ENCODE measurements around the gene GATA5. TPM values are rescaled to one million over a fixed set of nuclear protein-coding genes. Genes with fewer than 3 reads are reported as not detected.

Gene GATA5
- total RNA-seq, 1 experiment from 2014 or later = 0.18 TPM

DNA sequence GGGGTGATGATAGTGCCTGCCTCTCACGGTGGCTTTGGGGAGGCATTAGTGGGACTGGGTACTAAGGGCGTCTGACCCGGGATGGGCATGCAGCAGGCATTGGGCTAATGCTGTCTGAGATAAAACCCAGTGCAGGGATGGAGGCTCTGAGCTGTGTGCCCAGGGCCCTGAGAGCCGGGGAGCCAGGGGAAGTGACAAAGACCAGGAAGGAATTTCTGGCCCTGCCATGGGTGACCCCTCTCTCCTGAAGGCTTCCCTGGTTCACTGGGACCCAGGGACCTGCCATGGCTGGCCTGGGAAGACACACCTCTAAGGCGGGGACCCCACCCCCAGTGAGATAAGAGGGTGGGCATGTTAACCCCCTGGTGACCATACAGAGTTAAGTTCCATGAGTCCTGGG lies 3.9 kb upstream of the GATA5 start:
- in situ Hi-C loops (cut with HindIII; ENCODE audit: low pct_unique_long_range_greater_than_20kb, low sequenced_read_pairs) = no loop called here

DNA sequence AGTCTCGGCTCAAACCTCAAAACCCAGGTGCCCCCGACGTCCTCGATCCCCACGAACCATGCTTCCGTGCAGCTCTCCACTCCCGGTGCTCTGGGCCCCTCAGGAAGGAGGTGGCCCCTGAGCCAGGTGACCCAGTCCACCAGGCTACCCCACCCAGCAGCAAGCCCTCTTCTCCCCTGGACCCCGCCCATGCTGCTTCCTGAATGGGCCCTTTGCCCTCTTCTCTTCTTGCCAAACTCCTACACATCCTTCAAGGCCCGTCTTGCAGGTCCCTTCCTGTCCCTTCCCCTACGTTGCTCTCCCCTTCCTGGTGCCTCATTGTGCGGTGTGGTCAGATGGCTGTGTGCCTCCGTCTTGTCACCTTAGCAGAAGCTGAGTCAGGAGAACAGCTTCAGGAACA lies 3.4 kb upstream of the GATA5 start:
- in situ Hi-C loops (cut with HindIII; ENCODE audit: low pct_unique_long_range_greater_than_20kb, low sequenced_read_pairs) = no loop called here
- DNase-seq (ENCODE audit: low read depth, low spot score) = no peak

More for the DNA sequence above, 3.9 kb upstream of the GATA5 start:
- DNase-seq (ENCODE audit: low read depth, low spot score) = no peak

DNA sequence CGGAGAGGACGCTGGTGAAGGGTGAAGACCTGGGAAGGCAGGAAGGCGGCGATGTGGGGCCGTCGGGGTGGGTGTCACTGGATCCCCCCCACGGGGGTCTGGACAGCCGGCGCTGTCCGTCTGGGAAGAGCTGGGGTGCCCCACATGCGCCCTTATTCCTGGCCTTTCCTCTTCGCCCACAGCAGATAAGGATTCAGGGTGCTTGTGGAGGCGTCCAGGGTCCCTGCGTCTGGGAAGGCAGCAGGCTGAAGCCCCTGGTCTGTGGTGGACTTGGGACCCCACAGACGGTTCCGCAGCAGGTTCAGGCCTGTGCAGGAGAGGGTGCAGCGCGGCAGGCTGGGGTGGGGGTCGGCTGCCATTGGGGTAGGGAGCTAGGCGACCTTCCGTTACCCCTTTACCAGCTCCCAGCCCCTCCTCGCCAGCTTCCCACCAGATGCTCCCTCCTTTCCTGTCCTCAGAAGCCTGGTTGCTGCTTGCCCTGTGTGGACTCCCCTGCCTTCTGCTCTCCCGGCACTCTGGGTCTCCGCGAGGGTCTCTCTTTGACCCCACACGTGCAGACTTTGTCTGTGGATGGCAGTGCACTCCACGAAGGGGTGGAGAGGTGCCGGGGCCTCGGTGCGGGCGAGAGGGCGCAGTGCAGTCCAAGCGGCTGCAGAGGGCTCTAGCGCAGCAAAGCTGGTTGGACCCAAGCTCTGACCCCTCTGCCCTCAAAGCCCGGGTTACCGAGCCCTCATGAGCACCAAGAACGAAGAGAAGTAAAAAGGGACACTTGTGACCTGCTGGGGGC lies 2.1 kb upstream of the GATA5 start:
- in situ Hi-C loops (cut with HindIII; ENCODE audit: low pct_unique_long_range_greater_than_20kb, low sequenced_read_pairs) = no loop called here
- DNase-seq (ENCODE audit: low read depth, low spot score) = no peak

DNA sequence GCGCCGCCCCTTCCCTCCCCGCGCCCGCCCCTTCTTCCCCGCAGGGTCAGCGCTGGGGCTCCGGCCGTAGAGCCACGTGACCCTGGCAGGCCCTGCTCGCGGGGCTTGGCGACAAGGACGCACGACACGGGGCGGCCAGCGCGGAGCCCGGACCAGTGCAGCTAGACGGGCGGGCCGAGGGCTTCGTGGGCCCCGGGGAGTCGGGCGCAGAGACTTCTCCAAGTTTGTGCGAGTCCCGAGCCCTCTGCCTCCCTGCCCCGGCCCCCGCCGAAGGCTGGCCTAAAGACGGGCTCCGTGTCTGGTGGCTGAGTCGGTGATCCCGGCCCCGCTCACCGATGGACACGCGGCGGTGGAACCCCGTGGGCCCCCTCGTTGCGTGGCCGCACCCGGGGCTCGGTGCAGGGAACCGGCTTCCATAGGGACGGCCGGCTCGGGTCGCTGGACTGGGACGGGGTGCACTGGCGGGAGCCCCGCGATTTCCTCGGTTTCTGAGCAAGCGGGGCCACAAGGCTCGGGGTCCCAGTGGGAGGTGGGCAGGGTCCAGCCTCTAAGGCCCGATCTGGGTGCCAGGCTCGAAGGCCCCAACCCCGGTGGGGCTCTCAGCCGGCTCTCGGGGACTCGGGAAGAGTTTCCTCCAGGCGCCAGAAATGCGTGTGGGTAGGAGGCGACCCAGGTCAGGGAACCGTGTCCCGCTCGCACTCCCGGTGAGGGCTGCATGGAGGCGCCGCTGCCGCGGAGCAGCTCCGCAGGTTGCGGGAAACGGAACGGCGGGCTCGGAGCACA lies 452 bp upstream of the GATA5 start:
- no peak for DNase-seq (ENCODE audit: low read depth, low spot score)
- in situ Hi-C loops (cut with HindIII; ENCODE audit: low pct_unique_long_range_greater_than_20kb, low sequenced_read_pairs) = no loop called here

DNA sequence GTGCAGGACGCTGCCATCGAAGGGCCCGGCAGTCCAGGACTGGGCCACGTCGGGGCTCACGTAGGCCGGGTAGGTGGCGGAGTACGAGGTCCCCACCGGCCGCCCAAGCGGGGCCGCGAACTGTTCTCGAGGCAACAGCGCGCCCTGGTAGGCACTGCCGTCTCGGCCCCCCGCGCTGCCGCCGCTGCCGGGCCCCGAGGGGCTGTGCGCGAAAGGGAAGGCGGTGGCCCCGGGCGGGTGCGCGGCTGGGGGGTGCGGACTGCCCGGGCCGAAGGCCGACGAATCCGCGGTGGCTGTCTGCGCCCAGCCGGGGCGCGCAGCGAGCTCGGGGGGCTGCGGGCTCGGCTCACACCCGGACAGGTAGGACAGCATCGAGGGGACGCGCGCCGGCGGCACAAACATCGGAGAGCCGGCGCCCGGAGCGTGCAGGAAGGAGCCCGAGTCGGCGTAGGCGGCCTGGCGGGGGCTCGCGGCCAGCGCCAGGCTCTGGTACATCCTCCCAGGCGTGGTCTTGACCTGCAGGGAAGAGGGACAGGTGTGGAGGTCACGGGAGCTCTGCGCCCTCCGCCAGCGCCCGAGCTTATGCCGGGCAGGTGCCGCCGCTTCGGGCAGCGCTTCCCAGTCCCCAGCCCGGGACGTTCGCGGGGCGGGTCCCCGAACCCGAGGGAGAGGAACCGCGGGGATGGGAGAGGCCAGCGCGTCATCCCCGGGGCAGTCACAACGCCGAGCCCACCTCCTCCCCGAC lies 596 bp downstream of the GATA5 start:
- in situ Hi-C loops (cut with HindIII; ENCODE audit: low pct_unique_long_range_greater_than_20kb, low sequenced_read_pairs) = no loop called here
- DNase-seq (ENCODE audit: low read depth, low spot score) = no peak

DNA sequence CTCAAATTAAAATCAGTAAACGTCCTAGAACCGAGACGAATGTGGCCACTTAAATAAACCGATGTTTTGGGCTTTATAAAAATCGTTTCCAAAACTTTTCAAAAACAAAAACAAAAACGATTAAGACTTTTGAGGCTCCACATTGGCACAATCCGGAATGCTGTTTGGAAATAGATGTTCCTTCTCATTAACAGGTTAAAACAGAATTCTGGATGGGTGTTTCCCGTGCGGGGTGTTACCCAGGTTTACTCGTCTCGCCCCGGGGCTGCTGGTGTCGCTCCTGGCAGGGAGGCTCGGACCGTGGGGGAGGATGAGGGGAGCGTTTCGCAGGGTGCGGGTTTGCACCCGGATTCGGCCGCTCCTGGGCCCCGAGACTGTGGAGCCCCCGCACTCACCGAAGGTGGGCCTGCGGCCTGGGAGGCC lies 1.2 kb downstream of the GATA5 start:
- no peak for DNase-seq (ENCODE audit: low read depth, low spot score)
- in situ Hi-C loops (cut with HindIII; ENCODE audit: low pct_unique_long_range_greater_than_20kb, low sequenced_read_pairs) = no loop called here

DNA sequence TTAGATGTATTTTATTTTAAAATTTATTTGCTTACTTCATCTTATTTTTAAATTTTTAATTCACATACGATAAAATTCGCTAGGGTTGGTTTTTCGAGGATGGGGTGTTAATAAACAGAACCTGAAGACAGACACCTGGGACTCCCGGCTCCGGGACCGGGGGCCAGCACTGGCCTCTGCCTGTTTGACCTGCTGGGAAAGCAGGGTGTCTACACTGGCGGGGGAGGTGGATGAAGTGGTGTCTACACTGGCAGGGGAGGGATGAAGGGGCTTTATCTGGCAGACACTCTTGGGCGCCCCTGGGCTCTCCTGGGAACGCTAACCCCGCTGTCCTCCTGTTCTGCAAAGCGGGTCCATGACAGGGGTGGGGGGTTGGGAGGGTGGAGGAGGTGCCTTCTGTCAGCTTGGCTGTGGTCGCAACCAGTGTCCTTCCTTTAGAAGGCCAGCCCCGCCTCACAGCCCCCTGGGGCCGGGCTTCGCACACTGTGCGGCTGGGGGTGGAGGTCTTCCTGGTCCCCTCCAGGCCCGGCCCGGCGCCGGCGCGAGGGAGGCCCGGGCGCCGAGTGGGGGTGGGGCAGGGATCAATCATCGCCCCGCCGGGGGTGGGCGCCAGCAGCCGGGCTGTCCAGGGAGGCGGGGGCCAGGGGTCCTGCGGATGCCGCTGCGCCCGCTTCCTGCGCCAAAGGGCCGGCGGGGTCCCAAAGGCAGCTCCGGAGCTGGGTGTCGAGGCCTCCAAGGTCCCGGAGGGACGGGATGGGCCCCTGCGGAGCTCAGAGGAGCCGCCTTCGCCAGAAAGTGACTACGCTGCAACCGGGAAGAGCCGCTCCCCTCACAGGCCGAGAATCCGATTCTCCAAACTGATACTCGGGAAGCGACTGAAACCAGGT lies 1.8 kb downstream of the GATA5 start:
- in situ Hi-C loops (cut with HindIII; ENCODE audit: low pct_unique_long_range_greater_than_20kb, low sequenced_read_pairs) = no loop called here
- no peak for DNase-seq (ENCODE audit: low read depth, low spot score)

DNA sequence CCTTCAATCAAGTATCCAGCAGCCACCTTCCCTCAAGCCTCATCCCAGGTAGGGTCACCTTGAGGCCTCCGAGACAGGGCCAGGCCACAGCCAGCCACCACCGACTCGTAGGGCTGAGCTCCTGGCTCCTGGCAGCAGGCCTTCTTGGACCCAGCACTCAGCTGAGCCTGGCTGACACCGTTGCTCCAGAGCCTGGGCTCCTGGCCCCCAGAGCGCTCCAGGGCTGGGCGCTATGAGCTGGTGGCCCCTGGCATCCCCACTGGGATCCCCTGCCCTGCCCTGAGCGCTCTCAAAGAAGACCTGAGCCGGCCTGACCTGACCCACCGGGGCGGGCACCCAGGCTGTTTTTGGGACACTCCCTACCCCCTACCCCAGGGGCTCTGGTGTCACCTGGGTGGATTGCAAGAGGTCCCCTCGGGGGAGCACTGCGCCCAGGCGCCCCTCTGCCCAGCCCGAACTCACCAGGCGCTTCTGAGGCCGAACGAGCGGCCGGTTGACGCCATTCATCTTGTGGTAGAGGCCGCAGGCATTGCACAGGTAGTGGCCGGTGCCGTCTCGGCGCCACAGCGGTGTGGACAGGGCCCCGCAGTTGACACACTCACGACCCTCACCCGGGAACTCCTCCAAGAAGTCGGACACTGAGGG lies 2.7 kb downstream of the GATA5 start:
- DNase-seq (ENCODE audit: low read depth, low spot score) = no peak
- in situ Hi-C loops (cut with HindIII; ENCODE audit: low pct_unique_long_range_greater_than_20kb, low sequenced_read_pairs) = no loop called here

DNA sequence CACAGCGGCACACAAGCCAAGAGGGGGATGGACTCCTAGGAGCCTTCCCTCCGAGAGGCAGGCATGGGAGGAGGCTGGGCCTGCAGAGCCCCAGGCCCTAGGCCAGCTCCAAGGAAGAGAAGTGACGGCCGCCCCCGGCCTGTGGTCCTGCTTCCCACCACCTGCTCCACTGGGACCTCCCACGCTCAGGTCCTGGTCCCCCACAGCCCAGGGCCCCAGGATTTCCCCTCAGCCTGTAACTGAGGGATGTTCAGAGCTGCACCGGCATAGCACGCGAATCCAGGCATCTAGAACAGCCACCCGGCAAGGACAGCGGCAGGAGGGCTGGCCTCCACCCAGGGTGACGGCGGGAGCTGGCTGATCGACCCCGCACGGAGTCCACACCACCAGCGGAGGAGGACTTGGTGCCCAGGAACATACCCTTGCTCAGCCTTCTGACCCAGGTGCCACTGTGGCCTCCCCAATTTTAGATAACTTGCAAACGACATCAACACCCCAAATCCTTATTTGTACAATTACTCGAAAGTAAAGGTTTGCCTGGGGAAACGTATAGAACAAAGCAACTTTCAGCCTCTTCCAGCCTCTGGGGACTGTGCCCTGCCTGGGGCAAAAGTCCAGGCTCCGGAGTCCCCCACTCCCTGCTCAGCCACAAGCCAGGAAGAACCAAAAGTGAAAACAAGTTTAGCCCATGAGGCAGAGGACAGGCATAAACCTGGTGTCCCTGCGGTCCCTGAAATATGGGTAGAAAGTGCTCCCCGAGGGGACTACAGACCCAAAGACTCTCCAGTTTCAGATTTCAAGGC lies 3.5 kb downstream of the GATA5 start:
- in situ Hi-C loops (cut with HindIII; ENCODE audit: low pct_unique_long_range_greater_than_20kb, low sequenced_read_pairs) = no loop called here
- DNase-seq (ENCODE audit: low read depth, low spot score) = no peak

DNA sequence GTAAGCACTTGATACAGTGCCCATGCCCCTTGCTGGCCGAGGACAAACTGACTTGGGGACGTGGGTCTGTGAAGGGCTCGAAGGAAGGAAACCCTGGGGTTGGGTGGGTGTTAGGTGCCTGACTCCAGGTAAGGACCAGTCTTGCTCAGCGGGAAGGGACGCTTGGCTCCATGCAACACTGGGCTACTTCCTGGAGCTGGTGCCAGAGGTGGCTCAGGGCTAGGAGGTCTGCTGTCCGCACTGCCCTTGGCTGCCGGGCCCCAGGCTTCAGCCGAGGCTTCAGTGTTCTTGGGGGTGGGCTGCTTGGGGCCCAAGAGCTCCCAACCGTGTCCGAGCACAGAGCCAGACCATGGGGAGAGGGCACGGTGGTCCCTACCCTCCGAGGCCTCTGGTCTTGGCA lies 5.3 kb downstream of the GATA5 start:
- DNase-seq (ENCODE audit: low read depth, low spot score) = no peak
- in situ Hi-C loops (cut with HindIII; ENCODE audit: low pct_unique_long_range_greater_than_20kb, low sequenced_read_pairs) = no loop called here

DNA sequence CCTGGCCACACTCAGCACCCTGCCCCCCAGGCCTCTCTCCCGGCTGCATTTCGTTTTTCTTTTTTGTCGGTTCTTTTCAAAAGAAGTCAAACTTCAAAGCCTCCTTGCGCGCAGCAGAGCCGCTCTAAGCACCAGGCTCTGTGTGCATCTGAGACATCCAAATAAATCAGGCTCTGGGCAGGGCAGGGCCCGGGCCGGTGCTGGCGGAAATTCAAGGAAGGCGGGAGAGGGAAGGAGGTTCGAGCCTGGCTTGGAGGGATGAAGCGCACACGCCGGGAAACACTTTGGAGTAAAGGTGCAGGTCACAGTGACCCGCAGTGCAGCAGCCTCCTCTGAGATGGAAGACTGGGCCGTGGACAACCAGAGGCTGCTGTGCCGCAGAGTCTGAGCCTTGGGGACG lies 5.8 kb downstream of the GATA5 start:
- in situ Hi-C loops (cut with HindIII; ENCODE audit: low pct_unique_long_range_greater_than_20kb, low sequenced_read_pairs) = no loop called here
- no peak for DNase-seq (ENCODE audit: low read depth, low spot score)

DNA sequence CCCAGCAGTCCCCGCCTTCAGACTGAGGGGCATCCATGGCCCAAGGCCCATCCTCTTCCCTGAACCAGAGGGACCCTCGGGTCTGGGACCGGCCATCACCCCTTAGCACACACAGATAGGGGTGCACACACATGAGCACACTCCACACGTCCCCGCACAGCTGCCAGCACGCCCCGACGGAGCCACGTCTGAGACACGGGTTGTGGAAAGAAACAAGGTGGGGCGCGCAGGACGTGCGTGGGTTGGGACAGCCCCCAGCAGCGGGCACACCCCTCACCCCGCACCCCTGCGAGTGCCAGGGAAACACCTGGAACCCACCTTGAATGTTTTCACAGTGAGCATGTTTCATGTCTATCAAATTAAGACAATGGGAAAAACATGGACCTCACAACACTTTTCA lies 6.4 kb downstream of the GATA5 start:
- no peak for DNase-seq (ENCODE audit: low read depth, low spot score)
- in situ Hi-C loops (cut with HindIII; ENCODE audit: low pct_unique_long_range_greater_than_20kb, low sequenced_read_pairs) = no loop called here

DNA sequence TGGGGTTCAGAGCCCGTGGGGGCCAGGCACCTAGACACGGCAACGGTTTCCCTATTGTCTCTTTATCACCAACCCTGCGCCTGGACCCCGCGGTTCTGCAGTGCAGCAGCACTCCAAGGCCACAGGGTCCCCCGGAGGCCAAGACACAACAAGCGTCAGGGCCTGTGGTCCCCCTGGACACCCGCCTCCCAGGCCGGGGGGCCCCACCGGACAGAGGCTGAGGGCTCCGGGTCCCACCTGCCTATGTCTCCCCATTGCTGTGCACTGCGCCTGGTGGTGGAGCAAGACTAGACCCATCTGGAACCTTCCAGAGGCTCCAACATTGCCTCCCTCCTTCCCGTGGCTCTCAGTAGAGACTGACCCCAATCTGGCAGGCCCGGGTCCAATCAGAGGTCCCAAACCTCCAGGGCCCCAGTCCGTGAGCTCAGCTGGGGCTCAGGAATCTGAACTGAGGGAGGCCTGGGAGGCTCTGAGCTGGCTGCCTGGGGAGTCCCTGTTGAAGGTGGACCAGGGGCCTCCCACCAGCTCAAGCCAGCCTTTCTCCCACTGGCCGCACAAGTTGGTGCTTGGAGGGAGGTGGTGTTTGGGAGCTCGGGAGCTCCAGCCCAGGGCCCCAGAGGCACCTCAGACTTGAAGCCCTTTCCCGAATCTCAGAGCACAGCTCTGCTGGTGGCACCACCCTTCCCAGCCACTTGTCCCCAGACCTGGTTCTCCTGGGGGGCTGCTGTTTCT lies 8.8 kb downstream of the GATA5 start:
- in situ Hi-C loops (cut with HindIII; ENCODE audit: low pct_unique_long_range_greater_than_20kb, low sequenced_read_pairs) = no loop called here
- DNase-seq (ENCODE audit: low read depth, low spot score) = no peak

DNA sequence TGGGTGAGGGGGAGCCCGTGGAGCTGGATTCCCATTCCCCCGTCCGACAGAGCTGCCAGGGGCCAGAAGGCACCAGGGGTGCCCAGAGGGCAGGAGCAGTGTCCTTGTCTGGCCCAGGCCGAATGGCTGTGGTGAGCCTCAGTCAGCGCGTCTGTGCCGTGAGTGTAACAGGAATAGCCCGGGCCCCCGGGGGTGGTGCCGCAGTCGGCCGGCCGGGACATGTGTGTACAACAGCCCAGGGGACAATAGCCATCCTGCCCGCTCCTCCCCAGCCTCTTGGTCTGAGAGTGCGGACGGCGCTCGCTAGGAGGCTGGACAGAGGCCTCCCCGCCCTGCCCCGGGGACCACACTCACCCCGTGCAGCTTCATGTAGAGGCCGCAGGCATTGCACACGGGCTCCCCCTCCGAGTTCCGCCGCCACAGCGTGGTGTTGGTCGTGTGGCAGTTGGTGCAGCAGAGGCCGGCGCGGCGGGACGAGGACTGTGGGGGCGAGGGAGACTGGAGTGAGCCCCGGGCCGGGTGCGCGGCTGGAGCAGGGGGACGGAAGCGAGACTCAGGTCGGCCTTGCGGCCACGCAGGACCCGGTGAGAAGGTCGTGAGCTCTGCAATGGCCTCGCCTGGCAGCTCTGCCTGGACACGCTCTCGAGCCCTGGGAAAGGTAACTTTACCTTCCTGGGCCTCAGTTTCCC lies 9.6 kb downstream of the GATA5 start:
- no peak for DNase-seq (ENCODE audit: low read depth, low spot score)
- in situ Hi-C loops (cut with HindIII; ENCODE audit: low pct_unique_long_range_greater_than_20kb, low sequenced_read_pairs) = no loop called here

DNA sequence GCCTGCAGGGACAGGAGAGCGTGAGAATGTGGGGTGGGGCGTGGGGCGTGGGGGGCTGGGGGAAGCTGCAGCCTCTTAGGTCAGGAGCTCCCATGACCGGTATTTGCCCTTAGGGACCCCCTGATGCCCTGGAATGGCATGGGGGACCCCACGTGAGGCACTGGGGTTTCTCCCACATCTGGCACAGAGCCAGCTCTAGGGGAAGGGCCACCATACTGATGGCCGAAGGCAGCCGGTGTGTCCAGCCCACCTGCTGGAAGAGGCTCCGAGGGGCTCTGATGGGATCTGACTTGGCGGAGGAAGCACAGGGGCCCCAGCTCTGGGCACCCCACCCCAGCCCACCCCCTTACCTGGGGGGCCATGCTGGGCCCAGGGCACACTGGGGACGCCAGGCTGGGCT lies 10.8 kb downstream of the GATA5 start:
- DNase-seq (ENCODE audit: low read depth, low spot score) = no peak
- in situ Hi-C loops (cut with HindIII; ENCODE audit: low pct_unique_long_range_greater_than_20kb, low sequenced_read_pairs) = no loop called here

Measured in SK-MEL-5 (cell line).